DOHH2 (cell line): ENCODE results near the gene ABHD1.
"Not testable (repeated sequence)": the region's sequence is repeated elsewhere in the genome, so short reads cannot be mapped to it uniquely, and the experiment has no call there.

ENCODE experiments used
- EZH2phosphoT487 ChIP-seq: fragments of 200-600 bp; sonication (generic); IDR thresholded peaks from 2 replicates; pipeline ENCODE4 v1.6.1; 2017; ENCODE audit warnings: borderline replicate concordance, mild to moderate bottlenecking, antibody characterized with exemption, low read length, moderate library complexity, mixed read lengths
- TF ChIP-seq, protein P1 (sequence below): fragments of 200-600 bp; sonication (generic); IDR thresholded peaks from one replicate; pipeline ENCODE4 v1.5.1; 2014; ENCODE audit warnings: antibody characterized with exemption, mild to moderate bottlenecking, low read depth, low read length; ENCODE audit not compliant: poor library complexity, severe bottlenecking

DNA sequence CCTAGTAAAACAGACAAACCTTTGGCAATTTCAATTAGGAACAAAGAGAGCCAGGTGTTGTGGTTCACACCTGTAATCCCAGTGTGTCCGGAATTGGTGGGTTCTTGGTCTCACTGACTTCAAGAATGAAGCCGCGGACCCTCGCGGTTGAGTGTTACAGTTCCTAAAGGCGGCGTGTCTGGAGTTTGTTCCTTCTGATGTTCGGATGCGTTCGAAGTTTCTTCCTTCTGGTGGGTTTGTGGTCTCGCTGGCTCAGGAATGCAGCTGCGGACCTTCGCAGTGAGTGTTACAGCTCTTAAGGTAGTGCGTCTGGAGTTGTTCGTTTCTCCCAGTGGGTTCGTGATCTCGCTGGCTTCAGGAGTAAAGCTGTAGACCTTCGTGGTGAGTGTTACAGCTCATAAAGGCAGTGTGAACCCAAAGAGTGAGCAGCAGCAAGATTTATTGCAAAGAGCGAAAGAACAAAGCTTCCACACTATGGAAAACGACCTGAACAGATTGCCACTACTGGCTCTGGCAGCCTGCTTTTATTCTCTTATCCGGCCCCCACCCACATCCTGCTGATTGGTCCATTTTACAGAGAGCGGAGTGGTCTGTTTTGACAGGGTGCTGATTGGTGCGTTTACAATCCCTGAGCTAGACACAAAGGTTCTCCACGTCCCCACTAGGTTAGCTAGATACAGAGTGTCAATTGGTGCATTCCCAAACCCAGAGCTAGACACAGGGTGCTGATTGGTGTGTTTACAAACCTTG lies 12.8 kb upstream of the ABHD1 start:
- TF ChIP-seq, protein P1, sequence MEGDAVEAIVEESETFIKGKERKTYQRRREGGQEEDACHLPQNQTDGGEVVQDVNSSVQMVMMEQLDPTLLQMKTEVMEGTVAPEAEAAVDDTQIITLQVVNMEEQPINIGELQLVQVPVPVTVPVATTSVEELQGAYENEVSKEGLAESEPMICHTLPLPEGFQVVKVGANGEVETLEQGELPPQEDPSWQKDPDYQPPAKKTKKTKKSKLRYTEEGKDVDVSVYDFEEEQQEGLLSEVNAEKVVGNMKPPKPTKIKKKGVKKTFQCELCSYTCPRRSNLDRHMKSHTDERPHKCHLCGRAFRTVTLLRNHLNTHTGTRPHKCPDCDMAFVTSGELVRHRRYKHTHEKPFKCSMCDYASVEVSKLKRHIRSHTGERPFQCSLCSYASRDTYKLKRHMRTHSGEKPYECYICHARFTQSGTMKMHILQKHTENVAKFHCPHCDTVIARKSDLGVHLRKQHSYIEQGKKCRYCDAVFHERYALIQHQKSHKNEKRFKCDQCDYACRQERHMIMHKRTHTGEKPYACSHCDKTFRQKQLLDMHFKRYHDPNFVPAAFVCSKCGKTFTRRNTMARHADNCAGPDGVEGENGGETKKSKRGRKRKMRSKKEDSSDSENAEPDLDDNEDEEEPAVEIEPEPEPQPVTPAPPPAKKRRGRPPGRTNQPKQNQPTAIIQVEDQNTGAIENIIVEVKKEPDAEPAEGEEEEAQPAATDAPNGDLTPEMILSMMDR = not testable (repeated sequence)
- TF ChIP-seq EZH2phosphoT487 = not testable (repeated sequence)
